Fibroblast of peridontal ligament (primary cell): Measurements from ENCODE around the gene SEPSECS.

Experiments
- DNase-seq: peaks from one replicate; pipeline ENCODE4 v3.0.0-alpha.2; 2010; ENCODE audit errors: extremely low read depth

Gene SEPSECS

DNA sequence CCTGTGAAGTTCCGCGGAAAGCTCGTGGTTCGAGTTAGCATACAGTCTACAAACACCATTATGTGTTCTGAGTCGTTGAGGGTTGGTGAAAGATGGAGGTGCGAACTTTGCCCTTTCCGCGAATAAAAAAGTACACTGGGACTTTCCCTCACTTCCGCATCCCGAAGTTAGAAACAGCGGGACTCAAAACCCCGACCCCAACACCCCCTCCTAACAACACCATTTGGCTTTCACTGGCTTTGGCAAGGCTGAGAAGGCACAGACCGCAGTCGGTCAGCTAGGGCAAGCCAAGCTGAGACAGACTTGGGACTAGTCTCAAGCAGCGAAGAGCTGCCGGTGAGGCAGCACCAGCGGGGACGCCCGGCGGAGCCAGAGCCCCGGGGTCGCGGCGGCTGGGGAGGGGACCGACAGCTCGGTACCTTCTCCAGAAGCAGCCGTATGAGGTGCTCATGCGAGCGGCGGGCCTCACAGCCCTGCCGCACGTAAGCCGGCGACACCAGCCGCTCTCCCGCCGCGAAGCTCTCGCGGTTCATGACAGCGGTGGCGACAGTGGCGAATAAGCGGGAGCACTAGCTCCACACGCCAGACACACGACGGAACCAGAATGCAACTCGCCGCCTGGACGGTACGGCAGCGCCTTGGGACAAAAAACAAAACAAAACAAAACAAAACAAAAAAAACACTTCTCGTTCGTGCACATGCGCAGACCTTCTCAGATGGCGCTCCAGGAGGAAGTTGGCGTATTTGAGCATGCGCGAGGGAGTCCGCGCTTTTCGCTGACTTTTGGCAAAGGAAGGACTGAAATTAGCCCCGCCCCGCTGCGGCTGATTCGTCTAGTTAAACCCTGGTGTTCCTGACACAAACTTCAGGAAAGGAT, at the start of gene SEPSECS:
SEPSECS (minus strand) TSS at position 613 of the 877 bp plus-strand sequence; CDS start at position 533, 80 bp downstream.
- DNase-seq, result peak; percentile 98

DNA sequence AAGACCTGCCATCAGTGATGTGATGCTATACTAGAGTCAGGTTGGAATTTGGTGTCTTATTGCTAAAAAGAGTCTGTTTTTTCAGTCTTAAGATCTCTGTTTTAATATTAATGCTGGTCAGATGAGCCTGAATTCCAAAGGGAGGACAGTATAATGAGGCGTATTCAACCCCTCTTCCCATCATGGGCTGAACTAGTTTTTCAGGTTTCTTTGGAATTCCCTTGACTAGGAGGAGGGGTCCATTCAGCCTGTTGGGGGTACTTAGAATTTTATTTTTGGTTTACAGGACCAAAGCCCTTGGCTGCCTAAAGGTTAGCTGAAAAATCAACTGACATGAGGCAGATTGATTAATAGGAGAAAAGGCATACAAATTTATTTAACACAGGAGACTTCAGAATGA, 49.5 kb upstream of the SEPSECS start:
- no peak for DNase-seq

DNA sequence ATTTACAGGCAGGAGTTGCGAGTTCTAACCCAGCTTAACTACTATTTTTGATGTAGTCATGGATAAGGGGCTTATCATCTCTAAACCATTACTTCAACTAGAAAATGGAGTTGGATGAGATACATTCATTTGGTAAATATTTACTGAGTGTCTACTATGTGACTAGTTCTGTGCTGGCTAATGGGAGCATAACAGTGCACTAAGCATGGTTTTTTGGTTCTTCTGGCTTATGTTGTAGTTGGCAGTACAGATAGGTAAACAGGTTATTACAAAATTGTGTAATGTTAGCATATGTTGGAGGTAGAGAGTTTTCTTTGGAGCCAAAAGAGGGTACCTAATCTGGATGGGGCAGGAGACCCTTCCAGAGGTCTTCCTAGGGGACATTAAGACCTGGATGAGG, 47.7 kb upstream of the SEPSECS start:
- no peak for DNase-seq

DNA sequence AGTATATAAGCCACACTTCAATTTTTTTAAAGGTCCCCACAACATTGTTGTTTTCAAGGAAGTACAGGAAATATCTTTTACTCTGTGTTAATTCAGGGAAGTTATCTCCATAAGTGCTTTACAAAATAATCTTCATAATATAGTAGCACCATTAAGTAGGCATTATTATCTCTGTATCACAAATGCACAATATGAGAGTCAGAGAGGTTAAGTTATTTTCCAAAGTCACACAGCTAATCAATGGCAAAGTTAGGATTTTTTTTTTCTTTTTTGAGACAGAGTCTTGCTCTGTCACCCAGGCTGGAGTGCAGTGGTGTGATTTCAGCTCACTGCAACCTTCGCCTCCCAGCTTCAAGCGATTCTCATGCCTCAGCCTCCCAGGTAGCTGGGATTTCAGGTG, 38.5 kb upstream of the SEPSECS start:
- DNase-seq, result no peak

DNA sequence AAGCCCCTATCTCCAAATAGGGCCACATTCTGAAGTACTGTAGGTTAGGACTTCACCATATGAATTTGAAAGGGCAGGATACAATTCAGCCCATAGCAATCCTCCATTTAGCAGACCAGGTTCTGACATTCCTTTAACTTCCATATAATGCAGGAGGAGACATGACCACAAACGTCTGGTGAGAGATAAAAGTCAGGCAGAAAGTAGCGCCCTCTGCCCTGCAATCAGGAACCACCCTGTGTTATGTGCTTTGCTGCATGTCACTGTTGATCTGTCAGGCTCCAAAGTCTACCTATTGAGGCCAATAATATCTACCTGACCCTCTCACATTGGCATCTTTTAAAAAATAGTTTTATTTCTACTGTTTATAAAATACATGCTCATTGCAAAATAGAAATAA, 30.2 kb upstream of the SEPSECS start:
- no peak for DNase-seq

DNA sequence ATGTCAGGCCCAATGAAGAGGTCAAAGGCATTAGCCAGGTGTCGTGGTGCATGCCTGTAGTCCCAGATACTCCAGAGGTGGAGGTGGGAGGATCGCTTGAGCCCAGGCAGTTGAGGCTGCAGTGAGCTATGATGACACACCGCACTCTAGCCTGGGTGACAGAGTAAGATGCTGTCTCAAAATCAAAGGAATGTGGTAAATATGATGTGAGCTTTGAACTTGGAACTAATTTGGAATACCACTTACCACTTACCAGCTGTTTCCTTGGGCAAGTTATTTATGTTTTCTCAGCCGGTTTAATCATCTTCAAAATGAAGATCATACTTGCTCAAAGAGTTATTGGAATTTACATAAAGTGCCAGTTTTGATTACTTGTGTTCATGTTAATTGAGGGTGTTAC, 23.8 kb upstream of the SEPSECS start:
- no peak for DNase-seq

DNA sequence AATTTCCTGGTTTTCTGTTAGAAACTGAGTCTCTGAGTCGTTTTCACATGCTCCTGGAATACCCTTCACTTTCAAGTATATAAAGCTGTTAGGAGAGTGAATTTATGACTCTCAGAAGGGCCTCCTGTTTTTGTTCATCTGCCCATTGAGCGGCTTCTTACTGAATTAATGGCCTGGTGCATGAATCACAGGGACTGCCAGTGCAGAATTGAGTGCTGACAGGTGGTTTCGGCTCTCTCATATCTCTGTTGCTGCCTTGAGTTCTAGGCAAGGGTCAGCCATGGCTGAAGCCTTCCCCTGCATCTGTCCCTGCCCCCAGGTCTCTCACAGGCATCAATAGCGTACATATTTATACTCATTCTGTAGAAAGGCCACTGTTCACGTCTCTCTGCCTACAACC, 22.7 kb upstream of the SEPSECS start:
- DNase-seq, result no peak

DNA sequence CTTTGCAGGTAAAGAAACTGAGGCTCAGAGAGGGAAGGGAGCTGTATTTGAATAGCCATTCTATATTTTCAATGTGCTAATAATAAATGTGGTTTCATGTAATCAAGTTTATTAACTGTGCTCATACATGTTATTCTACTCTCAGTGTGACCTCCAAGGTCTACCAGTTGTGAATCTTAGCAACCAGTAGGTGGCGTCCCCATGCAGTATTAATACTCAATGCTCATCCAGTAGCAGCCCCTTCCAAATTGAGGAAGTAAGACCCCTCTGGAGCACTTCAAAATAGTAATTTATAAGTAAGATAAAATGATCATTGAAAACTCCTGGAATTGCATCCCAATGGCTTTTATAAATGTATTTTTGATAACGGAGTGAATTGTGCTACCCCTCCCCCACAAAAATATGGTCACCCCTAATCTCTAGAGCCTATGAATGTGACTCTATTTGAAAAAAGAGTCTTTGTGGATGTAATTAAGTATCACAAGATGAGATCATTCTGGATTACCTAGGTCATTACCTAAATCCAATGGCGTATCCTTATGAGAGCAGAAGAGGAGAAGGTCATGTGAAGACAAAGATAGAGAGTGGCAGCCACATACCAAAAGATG, 20.4 kb upstream of the SEPSECS start:
- DNase-seq, result peak; percentile 52

DNA sequence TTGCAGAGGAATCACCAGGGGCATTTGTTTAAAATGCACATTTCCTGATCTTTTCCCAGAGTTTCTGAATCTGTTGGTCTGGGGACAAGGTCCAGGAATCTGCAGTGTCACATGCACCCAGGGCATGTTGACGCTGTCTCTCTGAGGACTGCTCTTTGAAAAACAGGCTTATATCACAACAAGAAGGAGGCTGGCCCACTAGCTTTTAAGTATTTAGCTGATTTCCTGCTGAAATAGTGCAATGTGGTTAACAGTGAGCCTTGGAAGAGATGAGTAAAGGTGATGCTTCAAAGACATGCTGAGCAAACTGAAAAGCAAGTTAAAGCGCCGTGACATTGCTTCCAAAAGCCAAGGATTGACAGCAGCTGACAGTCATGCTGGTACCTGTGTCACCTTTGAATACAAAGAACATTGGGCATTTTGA, 18.6 kb upstream of the SEPSECS start:
- no peak for DNase-seq

DNA sequence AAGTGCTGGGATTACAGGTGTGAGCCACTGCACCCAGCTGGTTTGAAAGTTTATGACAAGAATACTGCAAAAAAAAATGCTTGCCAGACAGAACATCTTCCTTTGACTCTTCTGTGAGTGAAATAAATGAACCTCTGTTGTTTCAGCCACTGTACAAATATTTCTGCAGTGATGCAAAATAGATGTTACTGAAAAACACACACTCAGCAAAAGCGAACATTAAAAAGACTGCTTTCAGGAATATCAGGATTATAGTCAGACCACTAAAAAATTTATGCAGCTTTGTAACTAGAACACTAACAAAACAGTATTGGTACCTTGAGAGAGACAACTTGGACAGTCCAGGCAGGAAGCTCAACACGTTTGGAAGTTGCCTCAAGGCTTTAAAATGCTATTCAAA, 16.9 kb upstream of the SEPSECS start:
- no peak for DNase-seq

DNA sequence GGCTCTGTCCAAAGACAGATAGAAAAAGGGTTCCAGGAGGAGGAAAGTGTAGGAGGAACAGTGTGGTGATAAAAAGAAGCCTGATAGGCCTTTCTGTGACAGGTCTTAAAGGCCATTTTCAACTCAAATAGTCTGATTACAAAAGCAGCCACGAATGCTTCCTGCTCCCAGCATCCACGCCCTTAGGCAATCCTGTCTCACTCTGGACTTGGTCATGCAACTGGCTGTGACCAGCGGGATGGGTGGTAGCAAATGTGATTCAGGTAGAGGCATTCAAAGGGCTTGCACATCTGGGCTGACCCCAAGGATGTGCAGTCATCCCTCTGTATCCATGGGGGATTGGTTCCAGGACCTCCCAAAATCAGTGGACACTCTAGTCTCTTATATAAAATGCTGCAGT, 14.4 kb upstream of the SEPSECS start:
- no peak for DNase-seq

DNA sequence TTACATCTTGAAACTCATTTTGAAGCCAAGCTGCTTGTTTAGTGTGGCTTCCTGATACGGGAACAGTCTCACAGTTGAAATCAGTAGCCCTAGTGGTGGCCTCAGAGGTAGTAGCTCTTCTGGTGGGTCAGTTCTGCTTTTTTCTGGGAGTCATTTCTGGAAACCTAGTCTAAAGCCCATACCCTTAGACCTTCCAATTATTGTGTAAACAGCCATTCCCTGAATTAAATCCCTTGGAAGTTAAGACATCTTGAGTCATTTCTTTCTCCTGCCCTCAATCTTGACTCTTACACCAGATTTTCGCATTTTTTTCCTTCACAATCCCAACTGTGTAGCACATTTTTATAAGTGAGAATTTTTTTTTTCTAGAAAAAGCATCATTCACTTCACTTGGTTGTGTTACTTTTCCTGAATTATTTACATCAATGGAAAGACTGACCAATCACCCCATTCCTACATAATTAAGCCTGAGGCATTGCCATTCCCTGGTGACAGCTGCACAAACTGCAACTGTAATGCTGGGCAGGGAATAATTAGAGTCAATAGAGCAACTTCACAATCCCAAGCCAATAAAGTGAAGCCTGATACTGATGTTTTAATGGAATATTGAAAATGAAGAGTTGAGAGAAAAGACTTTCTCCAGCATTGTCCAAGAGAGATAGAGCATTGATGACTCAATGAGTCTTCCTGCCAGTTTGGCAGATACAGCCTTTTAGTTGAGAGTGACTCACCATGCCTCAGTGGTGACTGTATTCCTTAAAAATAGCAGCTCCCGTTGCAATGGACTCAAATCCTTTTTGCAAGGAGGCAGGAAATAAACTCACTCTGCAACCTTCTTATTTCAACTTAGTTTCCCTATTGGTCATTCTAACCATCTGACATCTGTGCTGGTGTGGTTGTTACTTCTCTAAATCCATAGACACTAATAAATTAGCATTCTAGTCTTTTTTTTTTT, 13.0 kb upstream of the SEPSECS start:
- peak; percentile 99 for DNase-seq

DNA sequence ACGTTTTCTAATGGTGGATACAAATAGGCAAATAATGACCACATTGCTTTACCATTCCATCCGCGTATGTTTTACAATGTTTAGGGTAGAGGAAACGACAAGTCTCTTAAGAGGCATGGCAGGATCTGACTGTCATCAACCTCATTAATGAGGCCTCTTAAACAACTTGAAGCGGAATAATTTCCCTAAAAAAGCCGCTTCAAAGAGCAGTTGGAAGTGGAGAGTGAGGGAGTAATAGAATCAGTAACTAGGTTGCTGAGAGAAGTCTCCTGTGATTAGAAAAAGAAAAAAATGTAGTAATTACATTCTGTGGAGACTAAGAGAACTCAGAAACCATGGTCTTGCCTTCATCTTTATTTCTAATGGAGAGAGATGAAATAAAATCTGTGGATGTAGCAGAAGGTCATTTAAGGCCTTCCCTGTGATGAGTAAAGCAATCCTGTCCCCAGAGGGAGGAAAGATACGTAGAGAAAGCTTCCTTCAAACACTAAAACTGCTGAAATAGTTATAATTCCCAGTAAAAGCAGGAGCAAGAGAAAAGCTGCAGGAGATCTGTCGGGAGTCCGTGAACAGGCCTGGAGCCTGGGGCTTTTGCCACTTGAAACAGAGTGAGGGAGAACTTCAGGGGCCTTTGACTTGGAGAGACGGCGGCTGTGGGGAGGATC, 11.1 kb upstream of the SEPSECS start:
- peak; percentile 44 for DNase-seq

DNA sequence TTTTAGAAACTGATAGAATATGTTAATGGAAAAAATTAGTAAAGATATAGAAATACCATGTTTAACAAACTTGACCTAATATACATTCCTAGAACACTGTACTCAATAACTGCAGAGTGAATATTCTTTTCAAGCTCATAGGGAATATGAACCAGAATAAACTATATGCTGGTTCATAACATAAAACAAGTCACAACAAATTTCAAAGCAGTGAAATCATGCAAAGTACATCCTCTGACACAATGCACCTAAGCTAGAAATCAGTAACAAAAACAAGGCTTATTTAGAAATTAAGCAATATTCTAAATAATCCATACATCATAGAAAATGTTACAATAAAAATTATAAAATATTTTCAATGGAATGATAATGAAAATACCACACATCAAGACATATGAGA, 9.2 kb upstream of the SEPSECS start:
- DNase-seq, result no peak

DNA sequence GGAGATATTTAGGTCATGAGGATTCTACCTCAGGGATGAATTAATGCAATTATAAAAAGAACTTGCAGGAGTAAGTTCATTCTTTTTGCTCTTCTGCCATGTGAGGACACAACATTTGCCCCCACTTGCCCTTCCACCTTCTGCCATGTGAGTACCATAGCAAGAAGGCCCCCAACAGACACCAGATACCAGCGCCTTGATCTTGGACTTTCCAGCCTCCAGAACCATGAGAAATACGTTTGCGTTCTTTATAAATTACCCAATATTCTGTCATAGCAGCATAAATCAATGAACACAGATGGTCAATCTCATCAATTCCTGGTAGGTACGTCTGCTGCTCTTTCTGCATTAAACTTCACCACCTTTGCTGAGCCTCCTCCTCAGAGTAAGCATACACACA, 5.7 kb upstream of the SEPSECS start:
- no peak for DNase-seq

DNA sequence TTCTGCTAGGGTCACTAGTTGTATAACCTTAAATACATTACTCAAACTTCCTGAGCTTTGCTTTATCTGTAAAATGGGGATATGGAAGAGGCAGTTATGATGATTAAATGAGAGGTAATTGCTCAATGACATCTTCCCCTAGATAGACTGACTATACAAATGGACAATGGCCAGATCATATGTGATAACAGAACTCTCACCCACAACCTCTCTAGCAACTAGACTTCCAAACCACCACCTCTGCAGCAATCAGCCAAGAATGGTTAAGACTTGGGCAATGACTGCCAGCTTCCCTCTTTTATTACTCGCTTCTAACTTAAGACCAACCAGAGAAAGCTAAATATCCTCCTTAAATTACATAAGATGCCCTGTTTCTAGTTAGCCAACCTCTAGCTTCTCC, 2.9 kb upstream of the SEPSECS start:
- DNase-seq, result no peak

DNA sequence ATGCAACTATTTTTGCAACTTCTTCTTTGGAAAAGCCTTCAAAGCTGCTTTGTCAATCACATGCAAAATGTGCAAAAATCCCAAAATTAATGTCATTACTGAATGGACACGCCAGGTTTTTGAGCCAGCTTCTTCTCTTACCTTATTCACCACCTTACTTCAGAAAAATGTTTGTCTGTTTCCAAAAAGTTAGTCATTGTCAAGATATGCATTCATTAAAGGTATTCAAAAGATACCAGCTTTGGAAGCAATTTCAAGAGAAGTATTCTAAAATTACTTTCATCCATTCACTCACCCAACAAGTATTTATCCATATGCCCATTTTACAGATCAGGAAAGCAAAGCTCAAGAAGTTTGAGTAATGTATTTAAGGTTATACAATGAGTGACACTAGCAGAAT, 2.3 kb upstream of the SEPSECS start:
- DNase-seq, result no peak

DNA sequence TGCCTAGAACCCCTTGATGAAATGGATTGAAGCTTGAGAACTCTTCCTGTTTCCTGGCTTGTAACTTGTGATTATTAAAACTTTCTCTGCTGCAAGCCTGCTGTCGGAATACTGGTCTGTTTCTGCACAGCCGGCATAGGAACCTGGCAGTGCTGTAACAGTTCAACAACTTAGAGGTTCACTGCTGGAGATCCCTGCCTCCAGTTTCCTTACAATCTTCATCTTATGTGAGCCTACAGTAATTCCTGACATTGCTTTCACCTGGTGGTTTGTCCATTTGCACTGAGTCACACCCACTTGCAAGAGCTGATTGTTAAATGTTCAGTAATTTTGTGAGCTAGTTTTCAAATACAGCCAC, 1.3 kb upstream of the SEPSECS start:
- peak; percentile 17 for DNase-seq

DNA sequence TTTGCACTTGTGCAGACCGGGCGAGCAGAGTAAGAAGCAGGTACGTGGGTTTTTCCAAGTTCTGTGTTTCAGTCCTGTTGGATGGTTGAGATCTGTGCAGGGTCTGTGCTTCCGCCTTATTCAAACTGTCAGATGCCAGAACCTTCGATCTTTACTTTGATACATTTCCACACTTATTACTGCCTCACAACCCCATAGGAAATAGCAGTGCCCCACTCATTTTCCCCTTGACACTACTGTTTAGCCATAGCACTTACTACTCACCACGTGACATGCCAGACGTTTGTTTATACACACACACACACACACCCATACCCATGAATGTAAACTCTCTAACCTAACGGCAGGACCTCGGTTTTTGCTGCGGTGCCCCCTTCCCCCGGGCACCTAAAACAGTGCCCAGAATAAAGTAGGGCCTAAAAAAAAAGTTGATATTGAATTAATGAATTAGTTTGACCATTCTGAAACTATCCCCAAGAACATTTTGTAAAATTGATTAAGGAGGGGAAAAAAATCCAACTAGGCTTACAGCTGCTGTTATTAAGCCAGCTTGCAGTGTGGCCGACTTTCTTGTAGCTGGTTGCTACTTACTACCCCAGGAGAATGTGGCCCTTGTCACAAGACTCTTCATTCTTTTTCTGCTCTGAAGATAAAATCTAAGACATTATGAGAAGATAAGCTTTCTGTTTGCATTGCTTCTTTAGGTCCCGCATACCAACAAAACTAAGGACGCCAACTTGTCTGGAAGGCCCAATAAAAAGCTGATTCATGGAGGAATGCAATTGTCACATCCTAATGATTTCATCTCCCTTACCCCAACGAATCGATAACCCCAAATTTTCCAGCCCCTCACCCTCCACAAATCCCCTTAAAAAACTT, 704 bp upstream of the SEPSECS start:
- DNase-seq, result peak; percentile 19

DNA sequence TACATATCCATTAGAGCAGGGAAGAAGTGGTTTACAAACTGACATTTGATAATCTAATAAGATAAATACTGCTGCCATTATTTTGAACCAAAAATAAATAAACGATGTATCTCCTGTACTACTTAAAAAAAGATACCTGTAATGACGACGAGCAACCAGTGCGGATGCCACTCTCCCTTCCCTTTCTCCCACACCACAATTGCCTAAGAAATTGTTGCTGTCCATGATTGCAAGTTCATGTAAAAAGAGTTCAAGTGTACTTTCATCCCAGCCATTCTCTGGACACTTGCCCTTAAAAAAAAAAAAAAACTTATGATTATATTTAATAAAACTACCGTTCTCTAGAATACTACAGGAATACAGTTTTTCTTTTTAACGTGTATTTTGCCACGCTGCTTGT, 1.4 kb downstream of the SEPSECS start:
- no peak for DNase-seq

DNA sequence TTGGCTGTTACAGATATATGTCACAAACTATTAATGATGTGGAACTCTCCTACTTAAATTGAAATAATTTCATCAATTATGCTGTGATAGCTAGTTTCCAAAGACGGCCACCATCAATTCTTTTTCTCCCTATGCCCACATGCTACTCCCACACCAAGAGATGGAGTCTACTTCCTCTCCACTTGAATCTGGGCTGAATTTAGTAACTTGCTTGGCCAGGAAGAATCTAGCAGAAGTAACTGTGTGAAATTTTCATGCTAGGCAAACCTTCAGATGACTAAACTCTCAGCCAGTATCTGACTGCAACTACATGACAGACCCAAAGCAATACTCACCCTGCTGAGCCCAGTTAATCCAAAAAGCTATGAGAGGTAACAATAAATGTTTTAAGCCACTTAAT, 3.2 kb downstream of the SEPSECS start:
- no peak for DNase-seq
